Cortex of kidney (tissue), 1 donor: Measurements from ENCODE around the gene PRSS57.
"Not testable (repeated sequence)": the region's sequence is repeated elsewhere in the genome, so short reads cannot be mapped to it uniquely, and the experiment has no call there.

Experiments used
- DNase-seq: peaks from one replicate; lab custom pipeline; 2025; lab: John Stamatoyannopoulos, UW

PRSS57 gene

GRCh38 chr19:674282-675151 is 20.7 kb downstream of the PRSS57 start:
- no peak for DNase-seq

- no peak for DNase-seq
Measured at GRCh38 chr19:670609-671075, 24.6 kb downstream of the PRSS57 start.

GRCh38 chr19:668675-669434 is 26.4 kb downstream of the PRSS57 start:
- DNase-seq = not testable (repeated sequence)

- not testable (repeated sequence) for DNase-seq
Measured at GRCh38 chr19:666985-667573, 28.2 kb downstream of the PRSS57 start.

- DNase-seq = no peak
Measured at GRCh38 chr19:664913-665443, 30.3 kb downstream of the PRSS57 start.

GRCh38 chr19:663682-664117 is 31.6 kb downstream of the PRSS57 start:
- DNase-seq = no peak

- DNase-seq = peak; percentile 66
Measured at GRCh38 chr19:662962-663681, 32.1 kb downstream of the PRSS57 start, which contains the start of gene RNF126. Gene RNF126, minus strand, starts transcription at chr19:663214. Its CDS starts 93 bp downstream, at chr19:663121.

- no peak for DNase-seq
Measured at GRCh38 chr19:662207-662961, 32.9 kb downstream of the PRSS57 start.

GRCh38 chr19:661427-662196 is 33.6 kb downstream of the PRSS57 start:
- DNase-seq = no peak

GRCh38 chr19:660793-661426 is 34.3 kb downstream of the PRSS57 start:
- no peak for DNase-seq

- no peak for DNase-seq
Measured at GRCh38 chr19:658916-659839, 36.1 kb downstream of the PRSS57 start.

- DNase-seq = no peak
Measured at GRCh38 chr19:658059-658839, 37.0 kb downstream of the PRSS57 start.

- DNase-seq = no peak
Measured at GRCh38 chr19:657611-658010, 37.6 kb downstream of the PRSS57 start.

GRCh38 chr19:656751-657559 is 38.3 kb downstream of the PRSS57 start:
- no peak for DNase-seq

- DNase-seq = no peak
Measured at GRCh38 chr19:655691-656090, 39.6 kb downstream of the PRSS57 start.

GRCh38 chr19:653425-653824 is 41.8 kb downstream of the PRSS57 start:
- no peak for DNase-seq
